ENCODE results near the gene SMAD7.

- no peak for TF ChIP-seq CTCF (IDR thresholded peaks at IDR 0.05)
- TF ChIP-seq POLR2A (IDR thresholded peaks at IDR 0.05), result no peak
Observed at GRCh38 chr18:48913775-48914174, 37.0 kb downstream of the SMAD7 start.

Measured in ovary (tissue), 3 donors.